GM18951 (cell line): ENCODE measurements around the gene C1S.

ENCODE experiments used
- POLR2A ChIP-seq: IDR thresholded peaks from 4 replicates; pipeline ENCODE4 v1.6.1; 2011; ENCODE audit warnings: mild to moderate bottlenecking; ENCODE audit not compliant: insufficient read length, insufficient read depth; ENCODE audit errors: extremely low read depth
- in situ Hi-C: fragments of 300-500 bp; cut with MboI; formaldehyde crosslinking; loops from one replicate; pipeline ENCODE4 v1.12.0; 2022; ENCODE audit warnings: low sequenced_read_pairs, mixed read lengths, inconsistent platforms; ENCODE audit not compliant: unreplicated experiment

Gene C1S

DNA sequence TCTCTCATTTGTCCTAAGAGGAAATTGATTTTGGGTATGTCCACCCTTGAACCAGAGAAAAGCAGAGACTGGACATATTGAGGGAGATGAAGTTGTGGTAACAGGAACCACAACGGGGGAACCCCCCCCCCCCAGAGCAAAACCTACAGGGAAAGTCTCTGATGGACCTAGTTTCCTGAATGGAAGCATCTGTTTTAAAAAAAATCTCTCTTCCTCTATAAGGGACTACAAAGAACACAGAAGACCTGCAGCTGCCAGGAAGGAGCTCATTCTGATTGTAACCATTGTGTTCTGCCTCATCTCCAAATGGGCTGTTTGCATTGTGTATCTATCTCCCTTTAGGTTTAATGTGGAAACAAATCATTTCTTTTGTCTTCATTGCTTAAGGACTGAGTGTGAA is 13.4 kb downstream of the C1S start:
- no peak for TF ChIP-seq POLR2A
- in situ Hi-C loops, result no loop called here

DNA sequence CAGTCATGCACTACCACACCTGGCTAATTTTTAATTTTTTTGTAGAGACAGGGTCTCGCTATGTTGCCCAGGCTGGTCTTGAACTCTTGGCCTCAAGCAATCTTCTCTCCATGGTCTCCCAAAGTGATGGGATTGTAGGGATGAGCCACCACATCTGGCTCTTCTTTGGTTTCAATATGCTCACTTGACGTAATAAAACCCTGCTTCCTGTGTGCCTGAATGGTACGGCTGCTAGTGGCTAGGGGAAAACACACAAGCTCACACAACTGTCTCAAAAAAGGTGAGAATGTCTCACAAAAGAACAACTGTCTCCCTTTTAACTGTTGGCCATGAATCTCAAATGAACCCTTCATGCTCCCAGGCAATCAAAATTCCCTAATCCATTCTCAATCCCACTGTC is 15.0 kb downstream of the C1S start:
- in situ Hi-C loops, result no loop called here
- no peak for TF ChIP-seq POLR2A

DNA sequence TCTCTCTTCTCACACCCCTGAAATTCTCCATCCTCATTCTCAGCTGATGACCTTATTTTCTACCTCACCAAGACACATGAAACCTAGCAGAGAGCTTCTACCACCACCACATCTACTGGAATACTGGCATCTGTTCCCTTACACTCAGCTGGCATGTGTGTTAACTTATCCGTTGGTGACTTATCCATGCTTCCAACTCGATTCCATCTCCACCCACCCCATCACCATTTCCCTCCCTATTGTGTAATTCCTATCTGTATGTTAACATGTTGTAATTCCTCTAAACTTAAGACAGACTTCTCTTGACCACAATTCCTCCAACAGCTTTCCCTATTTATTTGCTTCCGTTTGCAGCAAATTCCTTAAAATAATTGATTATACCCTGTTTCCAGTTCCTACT is 15.4 kb downstream of the C1S start:
- no peak for TF ChIP-seq POLR2A
- in situ Hi-C loops, result no loop called here

DNA sequence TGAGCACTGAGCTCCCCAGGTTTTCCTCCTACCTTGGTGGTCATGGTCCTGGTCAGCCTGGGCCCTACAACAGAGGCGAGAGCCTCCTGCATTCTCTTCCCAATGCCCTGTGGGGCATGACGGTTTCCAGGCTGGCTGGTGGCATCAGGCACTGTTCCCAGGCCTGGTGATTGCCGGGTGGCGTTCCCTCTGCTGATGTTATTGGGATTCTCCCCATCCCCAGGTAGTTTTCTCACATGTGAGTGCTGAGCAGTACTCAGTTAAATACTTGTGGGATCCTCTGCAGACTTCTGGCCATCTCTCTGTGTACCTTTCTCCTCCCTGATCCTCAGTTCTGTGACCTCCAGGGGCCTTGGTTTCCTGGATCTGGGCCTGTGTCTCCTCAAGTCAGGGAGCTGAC is 16.0 kb downstream of the C1S start:
- no peak for TF ChIP-seq POLR2A
- in situ Hi-C loops, result no loop called here

DNA sequence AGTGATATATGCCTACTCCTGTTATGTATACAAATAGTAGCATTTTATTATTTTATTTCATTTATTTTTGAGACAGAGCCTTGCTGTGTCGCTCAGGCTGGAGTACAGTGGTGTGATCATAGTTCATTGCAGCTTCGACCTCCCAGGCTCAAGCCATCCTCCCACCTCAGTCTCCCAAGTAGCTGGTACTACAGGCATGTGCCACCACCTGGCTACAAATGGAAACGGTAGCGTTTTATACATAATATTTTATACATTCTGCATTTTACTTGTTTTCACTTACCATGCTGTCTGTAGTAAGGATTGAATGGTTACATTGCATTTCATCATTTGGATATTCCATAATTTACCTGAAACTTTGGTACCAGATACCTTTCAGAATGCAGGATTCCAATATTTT is 17.6 kb downstream of the C1S start:
- in situ Hi-C loops, result no loop called here
- TF ChIP-seq POLR2A, result no peak

DNA sequence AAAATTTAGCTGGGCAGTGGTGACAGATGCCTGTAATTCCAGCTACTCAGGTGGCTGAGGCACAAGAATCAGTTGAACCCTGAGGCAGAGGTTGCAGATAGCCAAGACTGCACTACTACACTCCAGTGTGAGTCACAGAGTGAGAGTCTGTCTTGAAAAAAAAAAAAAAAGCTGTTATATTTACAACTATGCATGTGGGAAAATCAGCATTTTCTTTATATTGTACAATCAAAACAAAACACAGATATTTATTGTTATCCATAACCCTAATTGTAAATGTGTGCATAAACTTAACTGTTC is 19.3 kb downstream of the C1S start:
- in situ Hi-C loops, result no loop called here
- no peak for TF ChIP-seq POLR2A

DNA sequence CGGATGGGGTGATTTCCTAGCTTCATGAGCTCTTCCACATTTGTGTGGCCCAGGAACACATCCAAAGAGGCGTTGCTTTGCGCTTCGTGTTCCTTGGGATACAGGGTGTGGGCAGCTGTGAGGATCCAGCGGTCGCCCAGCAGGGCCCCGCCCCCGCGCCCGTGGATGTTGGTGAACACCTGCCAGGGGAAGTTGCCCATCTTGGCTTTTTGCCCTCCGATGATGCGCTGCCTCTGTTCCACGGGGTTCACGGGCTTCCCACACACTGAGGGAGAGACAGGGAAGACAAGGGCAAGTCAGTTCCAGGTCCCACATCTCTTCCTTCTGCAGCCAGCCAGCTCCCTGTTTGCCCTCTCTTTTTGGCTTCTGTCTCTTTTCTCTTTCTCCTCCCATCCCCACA is 20.5 kb downstream of the C1S start:
- in situ Hi-C loops, result no loop called here
- TF ChIP-seq POLR2A, result no peak

DNA sequence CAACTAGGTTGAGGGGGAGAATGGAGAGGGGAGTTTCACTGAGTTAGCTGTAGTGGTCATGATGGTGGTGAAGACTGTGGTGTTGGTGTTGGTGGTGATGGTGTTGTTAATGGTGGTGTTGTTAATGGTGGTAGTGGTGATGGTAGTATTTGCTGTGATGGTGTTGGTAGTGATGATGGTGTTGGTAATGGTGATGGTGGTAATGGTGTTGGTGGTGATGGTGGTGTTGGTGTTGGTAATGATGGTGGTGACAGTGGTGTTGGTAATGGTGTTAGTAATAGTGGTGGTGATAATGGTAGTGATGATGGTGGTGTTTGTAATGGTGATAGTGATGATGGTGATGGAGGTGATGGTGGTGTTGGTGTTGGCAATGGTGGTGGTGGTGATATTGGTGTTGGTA is 22.6 kb downstream of the C1S start:
- in situ Hi-C loops, result no loop called here
- TF ChIP-seq POLR2A, result no peak

DNA sequence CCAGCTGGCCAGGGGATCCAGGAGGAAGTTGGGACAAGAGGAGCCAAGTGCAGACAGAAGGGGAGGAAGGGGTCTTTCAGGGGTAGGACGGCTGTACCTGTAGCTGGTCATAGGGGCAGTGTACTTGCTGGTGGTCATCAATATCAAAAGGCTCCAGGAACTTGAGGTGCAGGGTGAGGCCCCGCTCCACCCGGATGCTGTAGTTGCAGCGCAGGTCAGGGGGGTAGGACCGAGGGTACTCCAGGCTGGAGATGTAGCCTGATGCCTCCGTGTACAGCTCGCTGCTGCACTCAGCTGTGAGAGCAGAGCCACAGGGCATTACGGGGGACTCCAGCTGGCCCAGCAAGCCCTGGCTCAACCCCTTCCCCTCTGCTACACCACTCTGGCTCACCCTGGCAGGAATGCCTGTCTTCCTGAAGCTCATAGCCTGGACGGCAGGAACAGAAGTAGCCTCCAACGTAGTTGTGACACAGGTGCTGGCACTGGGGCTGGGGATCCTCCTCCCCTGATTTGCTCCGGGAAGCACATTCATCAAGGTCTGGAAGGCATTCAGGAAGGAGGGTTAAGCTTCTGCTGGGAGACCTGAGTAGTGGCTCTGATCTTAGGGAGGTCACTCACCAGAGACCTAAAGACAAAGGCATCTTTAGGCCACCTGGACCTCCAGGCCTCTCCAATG is 28.8 kb downstream of the C1S start:
- in situ Hi-C loops, result no loop called here
- TF ChIP-seq POLR2A, result no peak

DNA sequence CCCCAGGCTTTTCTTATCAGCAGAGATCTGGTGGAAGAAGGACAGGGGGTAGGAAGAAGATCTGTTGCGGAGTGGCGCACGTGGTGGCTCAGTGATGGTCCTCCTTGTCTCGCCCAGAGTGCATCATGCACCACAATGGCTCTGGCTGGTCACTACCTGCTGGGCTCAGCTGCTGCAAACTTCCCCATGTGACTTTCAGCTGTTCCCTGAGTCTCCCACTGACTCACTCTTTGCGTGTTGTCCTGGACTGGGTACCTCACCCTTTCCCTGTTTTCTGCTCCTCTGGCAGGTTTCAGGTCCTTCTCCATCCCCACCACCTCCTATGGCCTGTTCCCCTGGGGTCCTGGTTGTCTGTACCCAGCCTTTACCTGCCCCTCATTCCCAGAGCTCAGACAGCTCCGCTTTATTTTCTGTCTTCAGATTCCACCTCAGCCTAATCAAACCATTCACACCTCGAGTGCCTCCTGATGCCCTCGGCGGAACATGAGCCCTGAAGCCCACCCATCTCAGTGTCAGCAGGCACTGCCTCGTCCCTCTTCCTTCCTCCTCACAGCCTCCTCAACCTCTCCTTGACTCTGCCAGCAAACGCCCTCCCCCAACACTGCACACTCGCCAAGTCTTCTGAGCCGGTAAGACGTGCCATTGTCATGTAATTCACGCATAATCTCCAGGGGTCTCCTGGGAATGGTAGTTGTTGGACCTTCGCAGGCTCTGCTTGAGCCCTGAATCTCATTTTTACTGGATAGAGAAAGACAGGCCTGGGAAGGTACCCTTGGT is 29.9 kb downstream of the C1S start:
- in situ Hi-C loops, result no loop called here
- no peak for TF ChIP-seq POLR2A

DNA sequence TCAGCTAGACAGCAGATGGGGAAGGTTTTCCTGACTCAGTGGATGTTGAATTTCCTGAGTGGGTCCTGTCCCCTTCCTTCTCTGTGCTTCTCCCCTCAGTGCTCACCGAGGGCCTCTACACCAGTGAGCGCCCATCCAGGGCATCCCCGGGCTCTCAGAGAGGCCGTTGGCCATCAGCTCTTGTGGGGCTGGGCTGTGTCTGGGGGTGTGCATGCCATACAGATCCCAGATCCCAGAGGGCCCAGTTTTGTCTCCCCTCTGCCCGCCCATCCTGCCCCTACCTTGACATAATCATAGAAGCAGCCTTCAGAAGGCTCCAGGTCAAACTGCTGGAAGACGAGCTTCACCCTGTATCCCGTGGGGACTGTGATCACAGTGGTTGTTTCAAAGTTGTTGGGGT is 30.7 kb downstream of the C1S start:
- in situ Hi-C loops, result no loop called here
- TF ChIP-seq POLR2A, result no peak

DNA sequence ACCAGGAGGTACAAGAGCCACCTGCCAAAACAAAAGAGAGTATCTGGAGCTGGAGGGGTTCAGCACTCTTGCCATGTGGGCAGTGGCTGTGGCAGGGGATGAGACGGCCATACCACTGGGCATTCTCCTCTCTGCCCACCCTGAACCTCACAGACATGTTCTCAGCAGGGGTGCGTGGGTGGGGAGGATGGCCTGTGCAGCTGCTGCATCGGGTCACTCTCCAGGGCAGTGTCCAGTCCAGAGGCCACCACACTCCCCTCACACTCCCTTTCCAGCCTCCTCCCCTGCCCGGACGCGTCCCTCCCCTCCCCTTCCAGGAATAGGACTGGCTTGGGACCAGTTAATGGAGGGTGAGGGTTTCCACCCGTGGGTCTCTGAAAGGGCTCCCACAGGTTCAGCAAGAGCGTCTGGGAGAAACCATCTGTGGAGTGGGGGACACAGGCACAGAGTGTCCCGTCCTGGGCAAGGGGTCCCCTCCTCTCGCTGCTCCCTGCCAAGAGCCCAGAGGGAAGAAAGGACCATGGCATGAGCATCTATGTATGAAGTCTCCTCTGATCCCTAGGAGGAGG is 31.2 kb downstream of the C1S start:
- TF ChIP-seq POLR2A, result no peak
- in situ Hi-C loops, result no loop called here

DNA sequence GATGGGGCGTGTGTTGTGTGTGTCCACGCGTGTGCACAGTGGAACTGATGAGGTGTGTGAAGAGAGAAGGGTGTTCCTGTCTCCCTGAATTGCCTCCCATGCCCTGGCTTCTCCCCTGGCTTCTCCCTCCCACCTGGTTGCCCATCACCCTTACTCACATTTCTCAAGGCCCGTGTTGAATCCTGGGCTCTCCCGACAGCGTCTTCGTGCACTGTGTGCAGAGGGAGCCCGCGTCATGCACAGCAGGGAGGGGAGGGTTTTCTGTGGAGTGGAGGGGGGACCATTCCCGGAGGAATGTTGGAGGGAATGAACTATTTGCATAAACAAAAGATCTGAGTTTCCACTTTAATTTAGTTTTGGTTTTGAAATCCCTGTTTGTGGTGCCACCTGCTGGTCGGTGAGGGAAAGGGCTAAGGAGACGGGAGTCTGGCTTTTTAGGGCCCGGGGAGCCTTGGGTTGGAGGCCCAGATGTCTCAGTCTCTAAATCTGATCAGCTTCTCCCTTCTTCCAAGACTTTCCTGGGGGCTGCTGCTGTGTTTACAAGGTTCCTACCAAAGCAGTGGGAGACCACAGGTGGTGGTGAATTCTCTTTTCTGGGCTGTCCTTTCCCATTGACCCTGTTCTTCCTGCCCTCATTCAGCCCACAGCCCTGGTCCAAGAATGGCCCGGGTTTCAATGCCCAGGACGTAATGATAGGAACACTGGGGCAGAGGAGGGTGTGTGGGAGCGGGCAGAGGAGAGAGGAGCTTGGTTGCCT is 31.9 kb downstream of the C1S start, which contains the start of gene C1R:
Gene C1R (minus strand): TSS at position 217 of the 757 bp plus-strand sequence. CDS start 57 bp downstream, at position 160.
- no peak for TF ChIP-seq POLR2A
- in situ Hi-C loops, result no loop called here
